HG02884 (cell line): ENCODE measurements around the gene ZRSR2.
"Not testable (repeated sequence)": the region's sequence is repeated elsewhere in the genome, so short reads cannot be mapped to it uniquely, and the experiment has no call there.

Experiments used
- ATAC-seq: cut with Tn5 transposase; IDR thresholded peaks from one replicate; pipeline ENCODE4 v1.9.1; 2021; ENCODE audit warnings: mild to moderate bottlenecking, moderate library complexity; ENCODE audit not compliant: unreplicated experiment

ZRSR2 gene, protein sequence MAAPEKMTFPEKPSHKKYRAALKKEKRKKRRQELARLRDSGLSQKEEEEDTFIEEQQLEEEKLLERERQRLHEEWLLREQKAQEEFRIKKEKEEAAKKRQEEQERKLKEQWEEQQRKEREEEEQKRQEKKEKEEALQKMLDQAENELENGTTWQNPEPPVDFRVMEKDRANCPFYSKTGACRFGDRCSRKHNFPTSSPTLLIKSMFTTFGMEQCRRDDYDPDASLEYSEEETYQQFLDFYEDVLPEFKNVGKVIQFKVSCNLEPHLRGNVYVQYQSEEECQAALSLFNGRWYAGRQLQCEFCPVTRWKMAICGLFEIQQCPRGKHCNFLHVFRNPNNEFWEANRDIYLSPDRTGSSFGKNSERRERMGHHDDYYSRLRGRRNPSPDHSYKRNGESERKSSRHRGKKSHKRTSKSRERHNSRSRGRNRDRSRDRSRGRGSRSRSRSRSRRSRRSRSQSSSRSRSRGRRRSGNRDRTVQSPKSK

DNA sequence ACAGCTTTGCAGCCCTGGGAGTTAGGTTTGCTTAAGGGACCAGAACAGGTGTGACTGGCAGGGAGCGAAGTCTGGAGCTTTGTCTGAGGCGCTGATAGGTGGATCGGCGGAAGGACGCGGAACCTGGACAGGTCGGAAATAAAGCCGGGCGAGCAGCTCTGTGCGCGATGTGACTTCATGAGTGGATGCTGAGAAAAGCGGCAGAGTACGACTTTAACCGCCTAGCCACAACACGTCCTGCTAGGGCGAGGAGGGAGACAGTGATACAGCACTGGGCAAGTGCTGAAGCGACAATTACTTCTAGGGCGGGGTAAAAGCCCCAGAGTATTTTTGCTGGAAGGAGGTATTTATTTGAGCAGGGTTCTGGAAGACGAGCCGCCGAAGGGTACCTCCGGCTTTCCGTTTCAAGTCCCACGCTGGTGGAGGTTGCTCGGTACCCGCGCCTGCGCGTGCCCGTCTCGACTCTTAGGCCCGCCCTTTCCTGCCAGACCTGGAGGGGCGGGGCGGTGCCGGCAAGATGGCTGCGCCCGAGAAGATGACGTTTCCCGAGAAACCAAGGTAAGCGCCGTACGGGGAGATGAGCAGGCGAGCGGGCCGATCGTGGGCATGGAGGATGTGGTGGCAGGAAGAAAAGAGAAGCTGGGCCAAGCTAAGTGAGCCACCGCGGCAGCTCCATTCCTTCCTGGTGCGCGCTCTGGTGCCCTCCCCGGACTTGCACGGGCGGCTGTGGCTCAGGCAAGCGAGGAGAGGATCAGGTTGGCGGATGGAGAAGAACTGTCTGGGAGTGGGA is at the start of gene ZRSR2:
Gene ZRSR2, plus strand, starts transcription at position 506 of the 790 bp plus-strand sequence. Its CDS starts 12 bp downstream, at position 518.
- ATAC-seq: peak; percentile 81

DNA sequence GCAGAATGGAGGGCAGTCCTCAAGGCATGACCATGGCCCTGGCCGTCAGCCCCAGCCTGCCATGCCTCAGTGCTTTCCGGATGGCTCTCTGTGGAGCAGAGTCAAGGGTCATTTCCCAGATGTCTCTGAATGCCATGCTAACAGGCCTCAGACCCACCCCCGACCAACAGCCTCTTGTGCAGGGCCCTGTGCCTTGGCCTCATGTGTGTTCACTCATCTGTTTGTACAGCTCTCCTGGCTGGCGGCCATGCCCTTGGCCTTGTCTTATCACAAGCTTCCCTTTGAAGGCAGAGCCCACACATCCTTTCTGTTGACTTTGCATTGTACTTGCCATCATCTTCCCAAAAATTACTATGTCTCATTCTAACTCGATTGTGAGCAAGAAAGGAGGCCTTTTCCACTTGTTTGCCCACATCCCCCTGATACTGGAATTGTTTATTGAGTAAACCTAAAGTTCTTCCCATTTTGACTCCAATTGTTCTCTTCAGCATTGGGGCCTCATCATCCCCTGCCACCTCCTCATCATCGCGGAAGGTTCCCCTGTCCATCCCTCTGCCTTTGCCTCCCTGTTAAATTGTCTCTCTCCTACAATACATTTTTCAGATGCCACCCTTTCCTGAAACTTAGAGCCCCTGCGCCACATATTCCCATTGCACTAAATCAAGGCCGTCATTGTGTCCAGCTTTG is 46.0 kb upstream of the ZRSR2 start:
- ATAC-seq: no peak

DNA sequence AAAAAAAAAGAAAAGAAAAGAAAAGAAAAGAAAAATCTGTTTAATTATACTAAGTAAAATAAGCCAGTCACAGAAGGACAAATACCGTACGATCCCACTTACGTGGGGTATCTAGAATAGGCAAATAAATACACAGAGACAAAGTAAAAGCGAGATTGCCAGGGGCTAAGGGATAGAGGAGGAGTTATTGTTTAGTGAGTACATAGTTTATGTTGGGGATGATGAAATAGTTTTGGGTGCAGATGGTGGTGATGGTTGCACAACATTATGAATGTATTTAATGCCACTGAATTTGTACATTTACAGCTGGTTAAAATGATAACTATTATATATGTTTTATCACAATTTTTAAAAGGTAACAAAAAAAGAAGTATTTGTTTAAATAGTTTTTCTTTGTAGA is 45.1 kb upstream of the ZRSR2 start:
- ATAC-seq: no peak

DNA sequence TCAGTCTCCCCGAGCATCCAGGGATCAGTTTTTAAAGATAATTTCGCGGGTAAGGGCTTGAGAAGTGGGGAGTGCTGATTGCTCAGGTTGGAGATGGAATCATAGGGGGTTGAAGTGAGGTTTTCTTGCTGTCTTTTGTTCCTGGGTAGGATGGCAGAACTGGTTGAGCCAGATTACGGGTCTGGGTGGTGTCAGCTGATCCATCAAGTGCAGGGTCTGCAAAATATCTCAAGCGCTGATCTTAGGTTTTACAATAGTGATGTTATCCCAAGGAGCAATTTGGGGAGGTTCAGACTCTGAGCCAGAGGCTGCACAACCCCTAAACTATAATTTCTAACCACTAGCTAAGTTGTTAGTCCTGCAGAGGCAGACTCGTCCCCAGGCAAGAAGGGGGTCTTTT is 43.6 kb upstream of the ZRSR2 start:
- not testable (repeated sequence) for ATAC-seq

DNA sequence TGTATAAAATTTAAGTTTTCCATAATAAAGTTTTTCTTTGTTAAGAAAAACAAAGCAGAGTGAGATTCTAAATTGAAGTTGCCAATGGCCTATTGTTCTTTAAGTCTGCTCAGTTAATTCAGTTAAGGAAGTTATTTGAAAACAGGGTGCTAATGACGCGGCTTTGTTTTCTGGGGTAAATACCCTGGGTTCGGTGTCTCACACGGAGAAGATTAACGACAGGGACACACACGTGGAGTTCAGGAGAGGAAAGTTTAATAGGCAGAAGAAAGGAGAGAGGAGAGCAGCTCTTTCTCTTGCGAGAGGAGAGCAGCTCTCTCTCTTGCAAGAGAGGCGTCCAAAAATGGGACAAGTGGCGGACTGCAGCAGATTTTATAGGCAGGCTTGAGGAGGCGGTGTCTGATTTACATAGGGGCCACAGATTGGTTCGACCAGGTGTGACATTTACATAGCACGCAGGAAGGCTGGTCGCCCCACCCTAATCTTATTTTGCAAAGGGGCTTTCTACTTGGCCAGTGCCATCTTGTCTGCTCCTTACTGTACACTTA is 42.6 kb upstream of the ZRSR2 start:
- no peak for ATAC-seq

DNA sequence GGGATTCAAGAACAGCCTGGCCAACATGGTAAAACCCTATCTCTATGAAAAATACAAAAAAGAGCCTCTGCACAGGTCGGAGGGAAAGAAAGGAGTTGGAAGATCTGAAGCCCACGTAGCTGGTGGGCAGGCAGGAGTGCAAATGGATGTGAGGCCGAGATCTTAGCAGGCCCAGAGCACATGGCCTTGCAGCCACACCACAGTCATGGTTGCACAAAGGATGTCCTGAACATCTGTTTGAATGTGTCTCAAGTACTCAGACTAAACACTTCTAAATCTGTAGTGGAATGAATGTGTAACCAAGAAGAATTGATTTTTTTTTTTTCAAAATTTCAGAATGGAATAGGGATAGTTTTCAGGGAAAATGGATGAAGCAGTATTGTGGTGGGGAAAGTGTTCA is 41.4 kb upstream of the ZRSR2 start:
- ATAC-seq: no peak

DNA sequence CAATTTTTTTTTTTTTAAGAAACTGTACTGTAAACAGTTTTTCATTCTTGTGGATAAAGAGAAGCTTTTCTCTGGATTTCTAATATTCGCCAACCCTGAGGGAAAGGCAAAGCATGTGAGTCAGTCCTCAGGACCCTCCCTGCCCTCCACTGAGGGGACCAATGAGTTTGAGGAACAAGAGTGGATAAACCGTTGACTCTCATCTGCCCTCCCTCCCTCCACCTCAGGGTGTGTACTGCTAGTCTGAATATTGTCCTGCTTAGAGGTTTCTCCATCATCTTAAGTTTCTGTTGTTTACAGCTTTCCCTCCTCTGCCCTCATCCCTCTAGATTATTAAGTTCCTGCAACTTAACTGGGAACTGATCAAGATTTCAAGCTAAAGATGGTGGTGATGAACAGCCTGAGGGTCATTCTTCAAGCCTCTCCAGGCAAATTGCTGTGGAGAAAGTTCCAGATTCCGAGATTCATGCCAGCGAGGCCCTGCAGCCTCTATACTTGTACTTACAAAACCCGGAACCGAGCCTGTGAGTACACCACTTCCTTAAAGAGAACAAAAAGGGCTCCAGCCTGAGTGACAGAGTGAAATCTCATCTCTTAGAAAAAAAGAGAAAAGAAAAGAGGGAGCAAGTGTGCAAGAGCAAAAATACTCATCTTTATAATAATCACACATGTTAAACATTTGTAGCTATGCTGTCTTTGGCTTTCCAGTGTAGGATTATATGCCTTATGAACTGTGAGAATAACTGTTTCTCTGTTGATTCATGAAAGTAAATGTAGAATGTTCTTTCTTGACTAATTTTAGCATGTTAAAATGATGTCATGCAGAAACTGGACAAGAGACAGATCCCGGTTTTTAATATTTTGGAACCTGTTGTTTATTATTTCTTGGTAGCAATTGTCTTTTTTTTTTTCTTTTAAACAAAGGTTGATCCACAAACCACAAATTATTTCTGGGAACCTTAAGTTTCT is 40.4 kb upstream of the ZRSR2 start:
- peak; percentile 81 for ATAC-seq

DNA sequence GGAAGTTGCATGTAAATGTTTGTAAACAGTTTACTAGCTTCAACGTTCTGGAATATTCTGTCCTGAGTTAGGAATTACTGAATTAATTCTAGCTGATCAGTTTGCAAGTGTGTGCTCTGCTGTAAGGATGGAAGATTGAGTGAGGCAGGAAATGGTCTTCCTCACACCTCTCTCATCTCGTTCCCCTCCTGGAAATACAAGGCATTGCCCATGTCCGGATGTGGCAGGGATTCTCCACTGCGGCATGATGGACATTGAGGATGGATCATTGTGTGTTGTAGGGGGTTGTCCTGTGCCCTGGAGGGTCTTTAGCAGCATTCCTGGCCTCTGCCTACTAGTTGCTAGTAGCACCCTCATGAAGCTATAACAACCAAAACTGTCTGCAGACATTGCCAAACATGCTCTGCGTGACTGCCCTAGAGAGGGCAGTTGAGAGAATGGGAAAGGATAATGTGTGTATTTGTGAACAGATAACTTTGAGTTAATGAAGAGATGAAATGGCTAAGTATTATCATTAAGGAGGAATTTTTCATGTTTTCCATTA is 39.6 kb upstream of the ZRSR2 start:
- ATAC-seq: no peak

DNA sequence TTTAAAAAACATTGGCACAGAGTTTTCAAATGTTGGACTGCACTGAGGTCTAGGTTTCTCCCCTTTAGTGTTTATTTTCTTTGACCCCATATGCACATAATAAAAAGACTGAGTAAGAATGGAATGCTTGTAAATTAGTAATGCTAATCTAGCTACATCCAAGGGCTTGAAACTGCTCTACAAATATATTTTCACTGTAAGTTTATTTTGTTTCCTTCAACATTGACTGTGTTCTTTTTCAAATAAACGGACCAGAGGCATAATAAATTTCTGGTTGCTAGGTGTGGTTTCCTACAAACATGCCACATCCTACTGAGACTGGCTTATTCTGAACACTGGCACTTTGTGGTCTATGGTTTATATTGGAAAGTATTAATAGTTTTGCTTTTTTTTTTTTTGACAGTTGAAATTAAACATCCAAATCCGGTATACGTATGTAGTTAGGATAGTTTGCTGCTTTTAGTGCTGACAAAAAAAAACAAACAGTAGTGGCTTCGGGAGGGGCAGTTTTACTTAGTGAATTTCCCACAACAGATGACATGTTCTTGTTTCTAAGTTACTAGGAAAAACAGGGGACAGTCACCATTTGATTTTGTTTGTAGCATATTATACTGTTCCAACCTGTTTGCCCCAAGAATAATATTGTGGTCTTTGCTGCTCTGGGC is 39.0 kb upstream of the ZRSR2 start:
- no peak for ATAC-seq

DNA sequence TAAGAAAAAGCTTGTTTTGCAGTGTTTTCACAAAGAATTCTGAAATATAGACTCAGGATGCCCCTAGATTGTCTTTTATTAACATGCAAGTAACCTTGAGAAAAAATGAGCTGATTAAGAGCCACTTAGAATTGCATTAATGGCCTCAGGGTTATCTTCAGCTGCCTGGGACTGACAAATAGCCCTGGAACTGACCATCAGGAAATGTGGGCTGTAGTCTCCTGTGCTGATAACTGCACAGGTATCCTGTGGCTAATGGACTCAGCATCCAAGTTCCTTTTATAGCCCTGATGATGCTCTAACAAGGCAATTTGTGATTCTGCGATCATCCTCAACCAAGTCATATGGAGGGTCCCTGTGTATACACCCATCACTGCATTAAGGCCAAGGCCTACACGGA is 35.2 kb upstream of the ZRSR2 start:
- ATAC-seq: no peak

DNA sequence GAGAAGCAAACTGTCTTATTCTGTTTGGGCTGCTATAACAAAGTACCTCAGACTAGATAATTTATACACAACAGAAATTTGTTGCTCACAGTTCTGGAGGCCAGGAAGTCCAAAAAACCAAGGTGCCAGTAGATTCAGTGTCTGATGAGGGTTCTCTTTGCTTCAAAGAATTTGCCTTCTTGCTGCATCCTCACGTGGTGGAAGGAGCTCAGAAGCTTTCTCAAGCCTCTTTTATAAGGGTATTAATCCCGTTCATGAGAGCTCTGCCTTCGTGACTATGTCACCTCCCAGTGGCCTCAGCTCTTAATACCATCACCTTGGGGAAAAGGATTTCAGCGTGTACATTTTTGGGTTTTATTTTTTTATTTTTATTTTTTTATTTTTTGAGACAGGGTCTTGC is 32.1 kb upstream of the ZRSR2 start:
- ATAC-seq: no peak

DNA sequence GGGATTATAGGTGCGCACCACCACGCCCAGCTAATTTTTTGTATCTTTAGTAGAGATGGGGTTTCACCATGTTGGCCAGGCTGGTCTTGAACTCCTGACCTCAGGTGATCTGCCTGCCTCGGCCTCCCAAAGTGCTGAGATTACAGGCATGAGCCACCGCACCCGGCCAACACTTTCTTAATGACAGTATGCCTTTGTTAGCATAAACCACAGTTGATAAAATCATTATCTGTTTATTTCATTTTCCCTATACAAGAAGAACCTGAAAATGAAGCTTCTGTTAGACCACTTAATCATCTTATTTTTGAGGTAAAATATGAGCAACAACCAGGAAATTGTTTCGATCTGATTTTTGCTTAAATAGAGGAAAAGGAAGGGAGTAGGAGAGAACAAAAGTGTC is 30.4 kb upstream of the ZRSR2 start:
- ATAC-seq: not testable (repeated sequence)

DNA sequence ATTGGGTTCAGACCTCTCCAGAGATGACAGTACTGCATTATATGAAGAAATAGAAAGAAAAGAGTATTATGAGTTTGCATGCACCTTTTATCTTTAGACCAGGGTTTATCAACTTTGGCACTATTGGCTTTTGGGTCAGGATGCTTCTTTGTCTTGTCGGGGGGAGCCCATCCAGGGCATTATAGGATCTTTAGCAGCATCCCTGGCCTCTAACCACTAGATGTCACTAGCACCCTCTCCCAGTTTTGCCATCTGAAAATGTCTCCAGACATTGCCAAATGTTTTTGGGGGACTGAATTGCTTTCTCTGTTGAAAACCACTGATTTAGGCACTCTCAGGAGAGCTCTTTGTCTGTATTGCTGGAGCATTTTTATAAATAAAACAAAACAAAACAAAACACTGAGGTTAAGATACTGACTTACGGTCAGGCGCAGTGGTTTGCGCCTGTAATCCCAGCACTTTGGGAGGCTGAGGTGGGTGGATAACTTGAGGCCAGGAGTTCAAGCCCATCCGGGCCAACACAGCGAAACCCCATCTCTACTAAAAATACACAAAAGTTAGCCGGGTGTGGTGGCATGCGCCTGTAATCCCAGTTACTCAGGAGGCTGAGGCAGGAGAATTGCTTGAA is 28.6 kb upstream of the ZRSR2 start:
- ATAC-seq: no peak

DNA sequence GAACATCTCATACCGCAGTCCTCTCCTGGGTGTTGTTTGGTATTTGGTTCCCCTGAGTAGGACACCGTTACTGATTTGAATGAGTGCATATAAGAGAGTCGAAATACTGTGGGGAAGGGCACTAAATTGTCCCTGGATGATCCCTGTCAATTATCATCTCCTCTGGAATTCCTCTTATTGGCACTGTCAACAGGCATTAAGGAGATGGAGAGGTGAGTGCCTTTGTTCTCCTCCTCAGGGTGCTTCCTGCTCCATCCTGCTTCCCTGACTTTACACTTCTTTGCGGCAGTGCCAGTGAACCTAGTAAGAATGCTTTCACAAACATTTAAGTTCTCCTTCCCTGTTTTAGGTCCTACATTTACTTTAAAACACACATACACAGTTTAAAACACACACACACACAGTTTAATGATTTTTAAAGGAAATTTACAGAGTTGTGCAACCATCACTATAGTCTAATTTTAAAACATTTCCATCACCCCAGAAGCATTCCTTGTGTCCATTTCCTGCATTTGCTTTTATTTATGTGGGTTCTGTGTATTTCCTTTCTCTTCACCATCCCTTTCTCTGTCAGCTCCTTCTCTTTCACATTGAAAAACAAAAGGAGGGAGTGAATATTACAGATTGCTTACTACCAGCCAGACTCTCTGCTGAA is 20.9 kb upstream of the ZRSR2 start:
- ATAC-seq: no peak

DNA sequence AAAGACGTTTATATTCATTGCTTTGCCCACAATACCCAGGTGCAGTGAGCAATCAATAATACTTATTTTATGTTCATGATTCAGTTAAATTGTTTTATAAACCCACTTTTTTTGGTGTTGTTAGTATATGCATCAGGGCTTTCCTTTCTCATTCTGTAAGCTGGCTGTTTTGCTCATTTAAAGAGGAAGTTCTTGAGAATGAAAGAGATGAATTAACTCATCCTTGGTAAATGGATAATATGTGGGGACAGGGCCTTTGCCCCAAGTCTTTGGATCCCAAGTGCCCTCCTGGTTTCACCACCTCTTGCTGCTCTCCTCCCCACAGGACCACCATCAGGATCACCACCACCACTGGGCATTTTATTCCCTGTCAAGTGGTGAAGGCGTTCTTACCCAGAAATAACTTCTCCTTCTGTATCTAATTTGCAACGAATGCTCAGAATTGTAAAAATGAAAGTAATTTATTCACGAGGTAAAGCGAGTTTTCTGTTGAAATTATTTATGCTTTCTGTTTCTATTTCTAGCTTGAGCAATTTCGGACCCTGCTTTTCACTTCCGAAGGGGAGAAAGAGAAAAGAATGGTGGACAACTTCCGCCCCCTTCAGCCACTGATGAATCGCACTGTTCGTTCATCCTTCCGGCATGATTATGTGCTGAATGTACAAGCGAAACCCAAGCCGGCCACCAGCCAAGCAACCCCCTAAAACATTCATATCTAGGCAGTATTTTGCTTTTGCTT is 8.2 kb upstream of the ZRSR2 start:
- peak; percentile 82 for ATAC-seq

DNA sequence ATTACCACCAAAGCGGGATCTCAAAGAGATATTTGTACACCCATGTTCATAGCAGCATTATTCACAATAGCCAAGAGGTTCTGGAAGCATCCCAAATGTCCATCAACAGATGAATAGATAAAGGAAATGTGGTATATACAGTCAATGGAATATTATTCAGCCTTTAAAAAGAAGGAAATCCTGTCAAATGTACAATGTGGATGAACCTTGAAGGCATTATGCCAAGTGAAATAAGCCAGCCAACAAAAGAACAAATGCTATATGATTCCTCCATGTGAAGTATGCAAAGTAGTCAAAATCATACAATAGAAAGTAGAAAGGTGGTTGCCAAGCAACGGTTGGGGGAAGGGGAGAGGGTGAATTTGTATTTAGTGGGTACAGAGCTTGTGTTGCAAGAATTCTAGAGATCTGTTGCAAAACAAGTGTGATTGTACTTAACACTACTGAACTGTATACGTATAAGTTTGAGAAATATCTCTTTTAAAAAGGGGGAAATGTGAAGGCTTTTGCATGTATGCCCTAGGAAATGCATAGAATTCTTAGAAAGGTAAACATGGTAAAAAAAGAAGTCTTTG is 5.0 kb upstream of the ZRSR2 start:
- no peak for ATAC-seq

DNA sequence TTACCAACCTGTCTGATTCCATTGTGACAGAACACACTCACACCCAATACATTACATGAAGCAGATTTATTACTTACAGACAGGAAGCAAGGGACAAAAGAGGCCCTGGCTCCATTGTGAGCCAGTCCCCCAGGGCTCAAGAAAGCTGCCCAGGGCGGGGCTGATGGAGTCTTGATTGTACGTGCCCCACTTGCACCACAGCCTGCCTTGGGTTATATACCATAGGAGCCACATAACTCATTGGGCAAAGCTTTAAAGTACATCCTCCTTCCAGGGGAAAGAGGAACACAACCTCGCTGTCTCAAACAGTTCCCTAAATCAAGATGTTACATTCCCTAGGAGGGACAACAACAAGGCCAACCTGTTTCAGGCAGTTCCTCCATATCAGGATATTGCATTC is 3.4 kb upstream of the ZRSR2 start:
- no peak for ATAC-seq
